Endothelial cell of umbilical vein (primary cell): ENCODE measurements around the gene KCNMA1.

Source experiments
- JUN ChIP-seq: IDR thresholded peaks from 2 replicates; pipeline ENCODE4 v1.6.1; 2011; ENCODE audit warnings: borderline replicate concordance, low read depth; ENCODE audit not compliant: insufficient read length, insufficient read depth
- MAX ChIP-seq: IDR thresholded peaks from 2 replicates; pipeline ENCODE4 v1.6.1; 2011; ENCODE audit not compliant: insufficient read depth, insufficient read length
- TF ChIP-seq, protein P1 (sequence below), 2 donors: IDR thresholded peaks; 1 replicate in 1 of 2; 2 replicates in 1 of 2; pipeline ENCODE4 v1.5.1; 2011; ENCODE audit warnings: low read length in 2 of 2, mild to moderate bottlenecking in 2 of 2, moderate library complexity in 2 of 2, control low read depth in 1 of 2, inconsistent platforms in 1 of 2, low read depth in 1 of 2; ENCODE audit not compliant: insufficient read depth in 1 of 2; ENCODE audit errors: extremely low read depth in 1 of 2

DNA sequence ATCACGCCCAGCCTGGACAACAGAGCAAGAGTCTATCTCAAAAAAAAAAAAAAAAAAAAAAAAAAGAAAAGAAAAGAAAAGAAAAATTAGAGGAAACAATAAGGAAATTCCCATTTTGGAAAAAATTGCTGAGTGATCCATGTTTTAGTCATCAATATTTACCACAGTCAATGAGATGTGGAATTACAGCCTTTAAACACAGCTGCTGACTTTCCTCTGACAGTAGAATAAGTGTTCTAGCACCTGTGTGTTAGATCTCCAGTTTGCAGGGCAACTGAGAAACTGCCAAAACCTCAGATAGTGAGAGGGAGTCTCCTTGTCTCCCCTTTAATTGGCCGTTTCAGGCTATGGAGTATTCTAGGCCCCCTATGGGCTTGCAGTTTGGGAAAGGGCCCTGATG is 520.1 kb downstream of the KCNMA1 start:
- no peak for TF ChIP-seq JUN
- no peak for TF ChIP-seq MAX
- TF ChIP-seq, protein P1, sequence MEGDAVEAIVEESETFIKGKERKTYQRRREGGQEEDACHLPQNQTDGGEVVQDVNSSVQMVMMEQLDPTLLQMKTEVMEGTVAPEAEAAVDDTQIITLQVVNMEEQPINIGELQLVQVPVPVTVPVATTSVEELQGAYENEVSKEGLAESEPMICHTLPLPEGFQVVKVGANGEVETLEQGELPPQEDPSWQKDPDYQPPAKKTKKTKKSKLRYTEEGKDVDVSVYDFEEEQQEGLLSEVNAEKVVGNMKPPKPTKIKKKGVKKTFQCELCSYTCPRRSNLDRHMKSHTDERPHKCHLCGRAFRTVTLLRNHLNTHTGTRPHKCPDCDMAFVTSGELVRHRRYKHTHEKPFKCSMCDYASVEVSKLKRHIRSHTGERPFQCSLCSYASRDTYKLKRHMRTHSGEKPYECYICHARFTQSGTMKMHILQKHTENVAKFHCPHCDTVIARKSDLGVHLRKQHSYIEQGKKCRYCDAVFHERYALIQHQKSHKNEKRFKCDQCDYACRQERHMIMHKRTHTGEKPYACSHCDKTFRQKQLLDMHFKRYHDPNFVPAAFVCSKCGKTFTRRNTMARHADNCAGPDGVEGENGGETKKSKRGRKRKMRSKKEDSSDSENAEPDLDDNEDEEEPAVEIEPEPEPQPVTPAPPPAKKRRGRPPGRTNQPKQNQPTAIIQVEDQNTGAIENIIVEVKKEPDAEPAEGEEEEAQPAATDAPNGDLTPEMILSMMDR (IDR thresholded peaks at IDR 0.05; ENCODE audit: extremely low read depth in 1 of 2, insufficient read depth in 1 of 2, low read depth in 1 of 2, low read length in 2 of 2) = no peak
